Smooth muscle cell (in vitro differentiated cells): ENCODE results near the gene ITGB4. TPM values are rescaled to one million over a fixed set of nuclear protein-coding genes. Genes with fewer than 3 reads are reported as not detected.
A peak's percentile ranks its signal among the peaks of the same experiment; 100 is the strongest.

Experiments used
- DNase-seq: peaks from one replicate; lab custom pipeline; 2025; ENCODE audit not compliant: unreplicated experiment; lab: John Stamatoyannopoulos, UW
- H2AFZ ChIP-seq: fragments of 200-600 bp; sonication (generic); 2 replicates; pipeline ENCODE4 v1.6.0; 2016; ENCODE audit warnings: antibody characterized with exemption, low read depth, mild to moderate bottlenecking
- H3F3A ChIP-seq: fragments of 200-600 bp; sonication (generic); 2 replicates; pipeline ENCODE4 v1.6.0; 2017; ENCODE audit warnings: antibody characterized with exemption, low read depth
- H3K27ac ChIP-seq: fragments of 200-600 bp; sonication (generic); 2 replicates; pipeline ENCODE4 v1.5.1; 2016; ENCODE audit warnings: low read depth, mild to moderate bottlenecking
- H3K27me3 ChIP-seq: fragments of 200-600 bp; sonication (generic); 2 replicates; pipeline ENCODE4 v1.6.1; 2016; ENCODE audit warnings: low read depth, mild to moderate bottlenecking
- H3K36me3 ChIP-seq: fragments of 200-600 bp; sonication (generic); 2 replicates; pipeline ENCODE4 v1.5.1; 2016; ENCODE audit warnings: low read depth
- H3K4me1 ChIP-seq: fragments of 200-600 bp; sonication (generic); 2 replicates; pipeline ENCODE4 v1.5.1; 2016; ENCODE audit warnings: low read depth
- H3K4me2 ChIP-seq: fragments of 200-600 bp; sonication (generic); 2 replicates; pipeline ENCODE4 v1.6.0; 2016; ENCODE audit warnings: mild to moderate bottlenecking
- H3K4me3 ChIP-seq: fragments of 200-600 bp; sonication (generic); 2 replicates; pipeline ENCODE4 v1.5.1; 2016; ENCODE audit warnings: mild to moderate bottlenecking
- H3K79me2 ChIP-seq: fragments of 200-600 bp; sonication (generic); 2 replicates; pipeline ENCODE4 v1.6.0; 2016; ENCODE audit warnings: low read depth, mild to moderate bottlenecking
- H3K9ac ChIP-seq: fragments of 200-600 bp; sonication (generic); 2 replicates; pipeline ENCODE4 v1.6.0; 2016; ENCODE audit warnings: low read depth
- H3K9me3 ChIP-seq: fragments of 200-600 bp; sonication (generic); replicated peaks from 2 replicates; pipeline ENCODE4 v1.5.1; 2016; ENCODE audit warnings: low read depth
- H4K20me1 ChIP-seq: fragments of 200-600 bp; sonication (generic); 2 replicates; pipeline ENCODE4 v1.6.0; 2016; ENCODE audit warnings: low read depth
- CTCF ChIP-seq: fragments of 200-600 bp; sonication (generic); IDR thresholded peaks from 2 replicates; pipeline ENCODE4 v1.5.1; 2017; ENCODE audit warnings: borderline replicate concordance, mild to moderate bottlenecking, antibody characterized with exemption; ENCODE audit not compliant: insufficient read depth, poor library complexity, severe bottlenecking
- WGBS: methylation state at CpG from one replicate; pipeline ENCODE4 v1.1.7; 2016; ENCODE audit warnings: low lambda C conversion rate; 5-methylcytosine and 5-hydroxymethylcytosine counted together
- polyA plus RNA-seq: library from polyadenylated mRNA; unstranded; fragments of >200 nt; fragmentation: Nextera tagmentation; extraction: Ambion mirVana; gene quantifications from 2 replicates; pipeline ENCODE4 v1.2.1, GENCODE V29; 2016
- total RNA-seq: library from RNA; depleted of rRNA; stranded (reverse); fragments of >200 nt; gene quantifications from 2 replicates; pipeline ENCODE4 v1.2.3, GENCODE V29; 2014

Gene ITGB4
- total and polyA plus RNA-seq, 2 experiments from 2014 or later = 47.2 to 83.8 TPM

GRCh38 chr17:75784473-75785015 is 63.3 kb downstream of the ITGB4 start, which contains the start of gene UNK:
Gene UNK, plus strand, starts transcription at chr17:75784806. Its CDS starts 75 bp downstream, at chr17:75784881.
- Histone ChIP-seq H3K36me3 (no peaks in the 10 kb centered on the region), H2AFZ (peak within 1 kb of the TSS; percentile 28), H3K9ac (peak within 1 kb of the TSS; percentile 98), H3K4me1 (peaks cover 28% of the 10 kb centered on the region), H4K20me1 (peaks cover 8% of the 10 kb centered on the region), H3K4me3 (peak within 1 kb of the TSS; percentile 76), H3K4me2 (peak within 1 kb of the TSS; percentile 85), H3K79me2 (peaks cover 35% of the 10 kb centered on the region), H3F3A (peaks cover 17% of the 10 kb centered on the region), H3K27me3 (no peaks in the 10 kb centered on the region), H3K27ac (peak within 1 kb of the TSS; percentile 98), H3K9me3 (no peaks in the 10 kb centered on the region)
- TF ChIP-seq CTCF = no peak
- DNase-seq = peak; percentile 99
- under 1% methylated on average over 28 of the region's 45 CpGs for WGBS

- TF ChIP-seq CTCF = no peak
- DNase-seq = no peak
- H3K4me3 ChIP-seq = peak overlapping the region; percentile 76
- H3K9ac ChIP-seq = peak overlapping the region; percentile 98
- H3K9me3 ChIP-seq = no peaks in the 10 kb centered on the region
- no peaks in the 10 kb centered on the region for H3K36me3 ChIP-seq
- WGBS = 5% methylated on average over 30 of the region's 43 CpGs
- no peak overlapping the region for H2AFZ ChIP-seq
- H3K4me2 ChIP-seq = peak overlapping the region; percentile 85
- peaks cover 14% of the 10 kb centered on the region for H4K20me1 ChIP-seq
- H3K27me3 ChIP-seq = no peaks in the 10 kb centered on the region
- H3K79me2 ChIP-seq = peaks cover 42% of the 10 kb centered on the region
- H3K4me1 ChIP-seq = peaks cover 25% of the 10 kb centered on the region
- H3F3A ChIP-seq = peaks cover 17% of the 10 kb centered on the region
- peak overlapping the region; percentile 98 for H3K27ac ChIP-seq
These were observed 64.0 kb downstream of the ITGB4 start for GRCh38 chr17:75785016-75785890.

- H3K4me2 ChIP-seq = no peak overlapping the region
- no peaks in the 10 kb centered on the region for H3K36me3 ChIP-seq
- H3K79me2 ChIP-seq = peaks cover 98% of the 10 kb centered on the region
- no peak overlapping the region for H2AFZ ChIP-seq
- H3K4me1 ChIP-seq = peaks cover 6% of the 10 kb centered on the region
- H4K20me1 ChIP-seq = peaks cover 65% of the 10 kb centered on the region
- DNase-seq = no peak
- no peaks in the 10 kb centered on the region for H3K27me3 ChIP-seq
- H3K4me3 ChIP-seq = no peak overlapping the region
- H3F3A ChIP-seq = peaks cover 11% of the 10 kb centered on the region
- H3K27ac ChIP-seq = no peak overlapping the region
- 91% methylated on average over 6 of the region's 6 CpGs for WGBS
- no peak for TF ChIP-seq CTCF
- no peaks in the 10 kb centered on the region for H3K9me3 ChIP-seq
- no peak overlapping the region for H3K9ac ChIP-seq
These were observed 70.0 kb downstream of the ITGB4 start for GRCh38 chr17:75791254-75791653.
